Uterus (tissue), 4 donors: ENCODE results near the gene MOB3B. TPM values are rescaled to one million over a fixed set of nuclear protein-coding genes. Genes with fewer than 3 reads are reported as not detected.

Source experiments
- DNase-seq, 2 donors: peaks; one replicate each; pipeline ENCODE4 v3.0.0-alpha.2; 2019 to 2020
- H3K27ac ChIP-seq, 2 donors: fragments of 200-600 bp; sonication (generic); 1 replicate in 1 of 2; 2 replicates in 1 of 2; pipeline ENCODE4 v1.5.1; 2016 to 2018
- H3K27me3 ChIP-seq, 2 donors: fragments of 200-600 bp; sonication (generic); one replicate each; pipeline ENCODE4 v1.5.1; 2018 to 2019; ENCODE audit warnings: control low read depth in 1 of 2
- H3K36me3 ChIP-seq, 2 donors: fragments of 200-600 bp; sonication (generic); one replicate each; pipeline ENCODE4 v1.5.1; 2019; ENCODE audit warnings: control low read depth in 1 of 2
- H3K4me1 ChIP-seq, 2 donors: fragments of 200-600 bp; sonication (generic); one replicate each; pipeline ENCODE4 v1.5.1; 2018 to 2019; ENCODE audit warnings: control low read depth in 1 of 2
- H3K4me3 ChIP-seq, 2 donors: fragments of 200-600 bp; sonication (generic); 1 replicate in 1 of 2; 2 replicates in 1 of 2; pipeline ENCODE4 v1.5.1; 2018 to 2019; ENCODE audit warnings: mild to moderate bottlenecking in 1 of 2
- H3K9me3 ChIP-seq, 2 donors: fragments of 200-600 bp; sonication (generic); one replicate each; pipeline ENCODE4 v1.5.1; 2019; ENCODE audit warnings: control low read depth in 1 of 2
- CTCF ChIP-seq, 4 experiments: fragments of 200-600 bp in 2 of 4; fragments of 450-650 bp in 2 of 4; sonication (generic) in 2 of 4; IDR thresholded peaks; one replicate each; pipeline ENCODE4 v1.5.1; 2016 to 2019; ENCODE audit warnings: antibody characterized with exemption in 4 of 4, mild to moderate bottlenecking in 2 of 4, moderate library complexity in 1 of 4
- POLR2A ChIP-seq, 2 donors: fragments of 450-650 bp; IDR thresholded peaks; one replicate each; pipeline ENCODE4 v1.6.1; 2016; ENCODE audit warnings: antibody characterized with exemption in 2 of 2, mild to moderate bottlenecking in 1 of 2, moderate library complexity in 1 of 2
- intact Hi-C: fragments of 100-400 bp; cut with DNase I; formaldehyde crosslinking; loops from one replicate; pipeline ENCODE4 v1.15.1; 2023; ENCODE audit warnings: low total_unique reads
- total RNA-seq, 4 donors: library from RNA; depleted of rRNA in 3 of 4; stranded (reverse); fragments of >200 nt in 3 of 4; gene quantifications; one replicate each; pipeline versions ENCODE4 v1.1.0 to v1.2.4, GENCODE V29; 2014 to 2023
- donor health status: DM: yes; HTN: yes; CAD: no.

The MOB3B gene
- total RNA-seq, 4 donors from 2014 or later: 2.0 to 34.4 (median 12.6) TPM

GRCh38 chr9:27292659-27293405 is 236.8 kb downstream of the MOB3B start:
- H3K27ac ChIP-seq: no peak overlapping the region
- H3K9me3 ChIP-seq: no peaks in the 10 kb centered on the region
- intact Hi-C loops: no loop called here
- H3K27me3 ChIP-seq: no peaks in the 10 kb centered on the region
- TF ChIP-seq CTCF (IDR thresholded peaks at IDR 0.05): no peak
- no peak overlapping the region for H3K4me3 ChIP-seq
- peak; percentile 66 for DNase-seq
- no peaks in the 10 kb centered on the region for H3K4me1 ChIP-seq
- H3K36me3 ChIP-seq: no peaks in the 10 kb centered on the region

GRCh38 chr9:27291292-27291691 is 238.3 kb downstream of the MOB3B start:
- intact Hi-C loops: no loop called here
- Histone ChIP-seq H3K36me3 (no peaks in the 10 kb centered on the region), H3K27me3 (no peaks in the 10 kb centered on the region), H3K4me3 (no peak overlapping the region), H3K27ac (no peak overlapping the region), H3K4me1 (no peaks in the 10 kb centered on the region), H3K9me3 (no peaks in the 10 kb centered on the region)
- DNase-seq: no peak
- no peak for TF ChIP-seq POLR2A (IDR thresholded peaks at IDR 0.05)
- no peak for TF ChIP-seq CTCF (IDR thresholded peaks at IDR 0.05)

DNA sequence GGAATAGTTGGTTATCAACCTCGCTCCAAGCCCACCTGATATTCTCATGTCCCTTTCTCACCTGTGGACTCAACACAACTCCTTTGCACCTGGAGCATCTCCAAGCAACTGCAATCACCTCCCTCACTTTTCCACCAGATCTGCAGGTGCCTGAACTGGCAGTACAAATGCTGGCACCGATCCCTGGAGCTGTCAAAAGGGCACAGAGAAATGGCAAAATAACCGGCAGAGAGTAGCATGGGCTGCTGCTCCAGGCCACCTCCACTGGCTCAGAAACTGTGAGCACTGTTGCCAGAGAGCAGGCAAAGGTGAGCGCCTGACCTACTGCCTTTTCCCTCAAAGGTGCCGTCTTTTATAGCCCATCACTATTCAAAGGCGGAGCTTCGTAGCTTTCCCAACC is 247.3 kb downstream of the MOB3B start:
- Histone ChIP-seq H3K9me3 (no peaks in the 10 kb centered on the region), H3K36me3 (no peaks in the 10 kb centered on the region), H3K27ac (no peak overlapping the region), H3K4me1 (peaks cover 0 to 4% of the 10 kb centered on the region in 2 donors), H3K4me3 (no peak overlapping the region), H3K27me3 (no peaks in the 10 kb centered on the region)
- no peak for DNase-seq
- TF ChIP-seq CTCF (IDR thresholded peaks at IDR 0.05) (no peak), POLR2A (IDR thresholded peaks at IDR 0.05) (no peak)
- intact Hi-C loops: no loop called here

GRCh38 chr9:27280860-27281259 is 248.8 kb downstream of the MOB3B start:
- no peak for TF ChIP-seq CTCF (IDR thresholded peaks at IDR 0.05)
- no peak for TF ChIP-seq POLR2A (IDR thresholded peaks at IDR 0.05)
- no peaks in the 10 kb centered on the region for H3K27me3 ChIP-seq

GRCh38 chr9:27280249-27280648 is 249.4 kb downstream of the MOB3B start:
- TF ChIP-seq POLR2A (IDR thresholded peaks at IDR 0.05) (no peak), CTCF (IDR thresholded peaks at IDR 0.05) (no peak)
- Histone ChIP-seq H3K27me3 (no peaks in the 10 kb centered on the region), H3K27ac (no peak overlapping the region), H3K9me3 (no peaks in the 10 kb centered on the region), H3K4me3 (no peak overlapping the region), H3K4me1 (peaks cover 0 to 4% of the 10 kb centered on the region in 2 donors), H3K36me3 (no peaks in the 10 kb centered on the region)
- no peak for DNase-seq
- intact Hi-C loops: no loop called here

More at GRCh38 chr9:27280860-27281259, 248.8 kb downstream of the MOB3B start:
- Histone ChIP-seq H3K4me1 (peaks cover 0 to 4% of the 10 kb centered on the region in 2 donors), H3K36me3 (no peaks in the 10 kb centered on the region), H3K27ac (no peak overlapping the region), H3K4me3 (peak overlapping the region in 1 of 2 donors; percentile 14), H3K9me3 (no peaks in the 10 kb centered on the region)
- intact Hi-C loops: no loop called here
- DNase-seq: peak in 1 of 2 donors; percentile 19
